Superior temporal gyrus (tissue), 1 donor: ENCODE measurements around the gene MRTO4.
A peak's percentile ranks its signal among the peaks of the same experiment; 100 is the strongest.
"Not testable (repeated sequence)": the region's sequence is repeated elsewhere in the genome, so short reads cannot be mapped to it uniquely, and the experiment has no call there.

Source experiments
- DNase-seq: peaks from one replicate; pipeline ENCODE4 v3.0.0-alpha.2; 2016; ENCODE audit errors: extremely low spot score

The MRTO4 gene

GRCh38 chr1:19222979-19223824 is 28.4 kb upstream of the MRTO4 start:
- DNase-seq = no peak

- peak; percentile 19 for DNase-seq
These were observed 22.4 kb upstream of the MRTO4 start for GRCh38 chr1:19229229-19229628.

- DNase-seq = no peak
These were observed 21.7 kb upstream of the MRTO4 start for GRCh38 chr1:19229828-19230325.

- DNase-seq = peak; percentile 69
These were observed 19.7 kb upstream of the MRTO4 start for GRCh38 chr1:19231736-19232523.

GRCh38 chr1:19232524-19232846 is 19.1 kb upstream of the MRTO4 start:
- DNase-seq = no peak

- DNase-seq = no peak
These were observed 17.4 kb upstream of the MRTO4 start for GRCh38 chr1:19234224-19234623.

GRCh38 chr1:19239876-19240275 is 11.7 kb upstream of the MRTO4 start:
- DNase-seq = no peak

- peak; percentile 85 for DNase-seq
These were observed 10.7 kb upstream of the MRTO4 start for GRCh38 chr1:19240673-19241538.

- no peak for DNase-seq
These were observed 838 bp upstream of the MRTO4 start for GRCh38 chr1:19250629-19251304.

- peak; percentile 17 for DNase-seq
These were observed 2.8 kb downstream of the MRTO4 start for GRCh38 chr1:19254416-19254815.

- no peak for DNase-seq
These were observed 3.7 kb downstream of the MRTO4 start for GRCh38 chr1:19255288-19255687.

- DNase-seq = not testable (repeated sequence)
These were observed 4.7 kb downstream of the MRTO4 start for GRCh38 chr1:19256301-19256700.

- no peak for DNase-seq
These were observed 5.7 kb downstream of the MRTO4 start for GRCh38 chr1:19257178-19257914.

GRCh38 chr1:19258353-19258752 is 6.7 kb downstream of the MRTO4 start:
- DNase-seq = no peak

- DNase-seq = no peak
These were observed 8.9 kb downstream of the MRTO4 start for GRCh38 chr1:19260211-19261138.

GRCh38 chr1:19262047-19262446 is 10.4 kb downstream of the MRTO4 start:
- DNase-seq = no peak

GRCh38 chr1:19262744-19263143 is 11.1 kb downstream of the MRTO4 start:
- no peak for DNase-seq

- no peak for DNase-seq
These were observed 16.8 kb downstream of the MRTO4 start for GRCh38 chr1:19268445-19268844.
